Measurements from ENCODE around the gene AP5B1.

DNA sequence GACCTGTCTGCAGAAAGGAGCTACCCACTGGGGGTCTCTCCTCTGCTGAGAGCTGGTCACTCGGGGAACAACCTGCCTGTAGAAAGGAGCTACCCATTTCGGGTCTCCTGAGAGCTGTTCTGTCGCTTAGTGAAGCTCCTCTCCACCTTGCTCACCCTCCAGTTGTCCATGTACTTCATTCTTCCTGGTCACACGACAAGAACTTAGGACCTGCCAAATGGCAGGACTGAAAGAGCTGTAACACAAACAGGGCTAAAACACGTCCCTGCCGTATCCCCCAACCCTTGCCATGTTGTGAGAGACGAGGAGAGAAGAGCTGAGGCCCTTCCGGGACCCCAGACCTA is 36.1 kb downstream of the AP5B1 start:
- TF ChIP-seq CTCF (IDR thresholded peaks at IDR 0.05; ENCODE audit: insufficient read depth, low read length) (no peak), SPI1 (IDR thresholded peaks at IDR 0.05; ENCODE audit: borderline replicate concordance, low read depth) (no peak), POLR2AphosphoS5 (IDR thresholded peaks at IDR 0.05; ENCODE audit: low read depth) (no peak)
- TF ChIP-seq, protein P1, sequence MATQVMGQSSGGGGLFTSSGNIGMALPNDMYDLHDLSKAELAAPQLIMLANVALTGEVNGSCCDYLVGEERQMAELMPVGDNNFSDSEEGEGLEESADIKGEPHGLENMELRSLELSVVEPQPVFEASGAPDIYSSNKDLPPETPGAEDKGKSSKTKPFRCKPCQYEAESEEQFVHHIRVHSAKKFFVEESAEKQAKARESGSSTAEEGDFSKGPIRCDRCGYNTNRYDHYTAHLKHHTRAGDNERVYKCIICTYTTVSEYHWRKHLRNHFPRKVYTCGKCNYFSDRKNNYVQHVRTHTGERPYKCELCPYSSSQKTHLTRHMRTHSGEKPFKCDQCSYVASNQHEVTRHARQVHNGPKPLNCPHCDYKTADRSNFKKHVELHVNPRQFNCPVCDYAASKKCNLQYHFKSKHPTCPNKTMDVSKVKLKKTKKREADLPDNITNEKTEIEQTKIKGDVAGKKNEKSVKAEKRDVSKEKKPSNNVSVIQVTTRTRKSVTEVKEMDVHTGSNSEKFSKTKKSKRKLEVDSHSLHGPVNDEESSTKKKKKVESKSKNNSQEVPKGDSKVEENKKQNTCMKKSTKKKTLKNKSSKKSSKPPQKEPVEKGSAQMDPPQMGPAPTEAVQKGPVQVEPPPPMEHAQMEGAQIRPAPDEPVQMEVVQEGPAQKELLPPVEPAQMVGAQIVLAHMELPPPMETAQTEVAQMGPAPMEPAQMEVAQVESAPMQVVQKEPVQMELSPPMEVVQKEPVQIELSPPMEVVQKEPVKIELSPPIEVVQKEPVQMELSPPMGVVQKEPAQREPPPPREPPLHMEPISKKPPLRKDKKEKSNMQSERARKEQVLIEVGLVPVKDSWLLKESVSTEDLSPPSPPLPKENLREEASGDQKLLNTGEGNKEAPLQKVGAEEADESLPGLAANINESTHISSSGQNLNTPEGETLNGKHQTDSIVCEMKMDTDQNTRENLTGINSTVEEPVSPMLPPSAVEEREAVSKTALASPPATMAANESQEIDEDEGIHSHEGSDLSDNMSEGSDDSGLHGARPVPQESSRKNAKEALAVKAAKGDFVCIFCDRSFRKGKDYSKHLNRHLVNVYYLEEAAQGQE (IDR thresholded peaks at IDR 0.05; ENCODE audit: insufficient replicate concordance, low read depth) = no peak
